GM10248 (cell line): ENCODE data around the gene MMP12.

ENCODE experiments used
- CTCF ChIA-PET: fragments of 300-600 bp; sonication (Branson Sonifier 250); formaldehyde crosslinking; extraction: SDS; loops from one replicate; lab custom pipeline; 2021; ENCODE audit warnings: antibody characterized with exemption; lab: Yijun Ruan, JAX
- POLR2A ChIA-PET: fragments of 350-650 bp; sonication (Branson Sonifier 250); formaldehyde crosslinking; extraction: SDS; loops from one replicate; lab custom pipeline; 2020; ENCODE audit warnings: antibody characterized with exemption; lab: Yijun Ruan, JAX
- DNase-seq: peaks from one replicate; pipeline ENCODE4 v3.0.0; 2012; ENCODE audit errors: extremely low spot score
- TF ChIP-seq, protein P1 (sequence below): IDR thresholded peaks from 2 replicates; pipeline ENCODE4 v1.5.1; 2012; ENCODE audit warnings: mild to moderate bottlenecking, low read depth; ENCODE audit errors: extremely low read depth, missing control alignments, control extremely low read depth

Gene MMP12

DNA sequence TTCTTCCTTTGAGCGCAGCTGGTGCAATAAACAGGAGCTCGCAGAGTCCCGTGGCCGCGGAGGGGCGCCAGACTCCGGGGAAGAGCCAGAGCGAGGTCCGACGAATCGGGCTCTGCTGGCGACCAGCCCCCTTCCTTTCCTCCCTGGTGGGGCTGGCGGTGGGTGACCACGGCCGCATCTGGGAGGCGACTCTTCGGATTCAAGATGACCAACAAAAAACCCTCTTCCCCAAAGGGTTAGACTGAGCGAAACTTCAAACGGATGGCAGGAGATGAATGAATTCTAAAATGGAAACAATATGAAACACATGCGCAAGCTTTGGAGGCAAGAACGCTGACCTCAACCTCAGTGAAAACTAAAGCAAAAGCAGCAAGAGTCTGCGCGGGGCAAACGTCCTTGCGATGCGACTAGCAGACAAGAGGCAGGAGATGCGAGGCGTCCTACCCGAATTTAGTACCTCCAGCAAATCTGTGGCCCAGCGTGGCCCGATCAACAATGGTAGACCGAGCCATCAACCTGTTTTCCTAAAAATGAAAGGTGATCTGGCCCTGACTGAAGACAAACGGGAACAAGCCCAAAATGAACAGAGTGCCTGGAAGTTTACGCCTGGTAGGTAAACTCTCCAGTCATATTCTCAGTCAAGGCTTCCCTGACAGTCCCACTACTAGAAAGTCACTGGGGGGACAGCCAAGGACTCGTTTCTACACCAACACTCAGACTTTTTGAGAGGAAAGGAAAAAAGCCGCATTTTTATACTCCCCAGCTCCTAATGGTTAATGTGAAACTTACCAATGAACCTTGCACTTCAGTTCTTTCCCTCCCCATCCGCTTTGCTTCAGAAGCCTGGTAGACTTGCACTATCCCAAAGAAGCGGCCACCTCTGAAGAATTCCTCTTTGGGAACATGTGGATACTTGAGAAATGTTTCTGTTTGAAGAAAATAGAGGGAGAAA is 43.0 kb downstream of the MMP12 start:
- DNase-seq = peak; percentile 22
- CTCF ChIA-PET = interaction anchor here (1.0 to 1.3 kb wide), 3 partner anchors 103 to 112 kb away, joined by 3 to 4 read pairs (median 3); no protein-coding TSS in a partner anchor
- TF ChIP-seq, protein P1, sequence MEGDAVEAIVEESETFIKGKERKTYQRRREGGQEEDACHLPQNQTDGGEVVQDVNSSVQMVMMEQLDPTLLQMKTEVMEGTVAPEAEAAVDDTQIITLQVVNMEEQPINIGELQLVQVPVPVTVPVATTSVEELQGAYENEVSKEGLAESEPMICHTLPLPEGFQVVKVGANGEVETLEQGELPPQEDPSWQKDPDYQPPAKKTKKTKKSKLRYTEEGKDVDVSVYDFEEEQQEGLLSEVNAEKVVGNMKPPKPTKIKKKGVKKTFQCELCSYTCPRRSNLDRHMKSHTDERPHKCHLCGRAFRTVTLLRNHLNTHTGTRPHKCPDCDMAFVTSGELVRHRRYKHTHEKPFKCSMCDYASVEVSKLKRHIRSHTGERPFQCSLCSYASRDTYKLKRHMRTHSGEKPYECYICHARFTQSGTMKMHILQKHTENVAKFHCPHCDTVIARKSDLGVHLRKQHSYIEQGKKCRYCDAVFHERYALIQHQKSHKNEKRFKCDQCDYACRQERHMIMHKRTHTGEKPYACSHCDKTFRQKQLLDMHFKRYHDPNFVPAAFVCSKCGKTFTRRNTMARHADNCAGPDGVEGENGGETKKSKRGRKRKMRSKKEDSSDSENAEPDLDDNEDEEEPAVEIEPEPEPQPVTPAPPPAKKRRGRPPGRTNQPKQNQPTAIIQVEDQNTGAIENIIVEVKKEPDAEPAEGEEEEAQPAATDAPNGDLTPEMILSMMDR = peak; percentile 28
- POLR2A ChIA-PET = no interaction called here

DNA sequence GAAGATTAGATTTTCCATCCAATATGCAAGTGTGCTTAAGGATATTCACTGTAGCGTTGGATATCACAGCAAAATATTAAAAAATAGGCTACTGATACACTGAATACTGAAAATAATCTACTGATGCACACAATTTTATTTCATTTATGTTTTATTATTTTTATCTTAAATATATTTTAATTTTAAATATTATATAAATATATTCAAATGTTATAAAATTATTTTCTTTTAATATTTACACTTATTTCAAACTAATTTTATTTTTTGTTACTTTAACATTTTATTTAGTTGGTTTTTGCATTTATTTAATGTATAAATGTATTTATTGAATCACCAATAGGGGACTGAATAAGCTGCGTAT is 43.7 kb downstream of the MMP12 start:
- TF ChIP-seq, protein P1 = no peak
- ChIA-PET POLR2A (no interaction called here), CTCF (interaction anchor here (1.0 to 1.3 kb wide), 3 partner anchors 103 to 113 kb away, joined by 3 to 4 read pairs (median 3); no protein-coding TSS in a partner anchor)
- no peak for DNase-seq

DNA sequence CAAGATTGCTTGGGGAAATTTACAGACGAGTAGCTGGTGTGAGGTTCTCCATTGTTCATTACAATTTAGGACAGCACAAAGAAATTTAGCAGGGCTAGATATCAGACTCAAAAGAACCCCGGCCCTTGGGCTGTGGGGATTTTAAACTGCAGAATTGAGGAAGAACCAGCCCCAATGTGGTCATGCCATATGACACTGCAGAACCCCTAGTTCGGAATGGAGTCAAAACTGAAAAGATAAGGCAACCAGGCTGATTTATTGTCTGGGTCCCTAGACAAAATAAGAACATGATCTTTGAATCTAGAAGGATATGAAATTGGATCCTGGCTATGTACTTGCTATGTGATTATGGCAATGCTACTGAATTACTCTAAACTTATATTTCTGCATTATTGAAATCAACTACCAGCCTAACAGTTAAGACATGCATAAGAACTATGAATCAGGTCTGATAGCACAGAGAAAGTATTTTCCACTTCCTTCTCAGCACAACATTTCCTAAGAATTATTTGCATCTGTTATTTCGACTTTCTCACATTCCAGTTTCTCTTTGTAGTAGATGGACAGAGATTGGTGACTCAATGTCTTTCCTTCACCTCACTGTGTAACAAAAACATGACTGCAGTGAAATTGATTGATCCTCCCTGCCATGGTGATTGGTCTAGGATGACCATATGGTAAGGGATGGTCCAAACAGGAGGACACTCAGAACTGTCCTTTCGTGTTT is 44.6 kb downstream of the MMP12 start:
- CTCF ChIA-PET = no interaction called here
- POLR2A ChIA-PET = no interaction called here
- no peak for DNase-seq
- TF ChIP-seq, protein P1 = no peak

DNA sequence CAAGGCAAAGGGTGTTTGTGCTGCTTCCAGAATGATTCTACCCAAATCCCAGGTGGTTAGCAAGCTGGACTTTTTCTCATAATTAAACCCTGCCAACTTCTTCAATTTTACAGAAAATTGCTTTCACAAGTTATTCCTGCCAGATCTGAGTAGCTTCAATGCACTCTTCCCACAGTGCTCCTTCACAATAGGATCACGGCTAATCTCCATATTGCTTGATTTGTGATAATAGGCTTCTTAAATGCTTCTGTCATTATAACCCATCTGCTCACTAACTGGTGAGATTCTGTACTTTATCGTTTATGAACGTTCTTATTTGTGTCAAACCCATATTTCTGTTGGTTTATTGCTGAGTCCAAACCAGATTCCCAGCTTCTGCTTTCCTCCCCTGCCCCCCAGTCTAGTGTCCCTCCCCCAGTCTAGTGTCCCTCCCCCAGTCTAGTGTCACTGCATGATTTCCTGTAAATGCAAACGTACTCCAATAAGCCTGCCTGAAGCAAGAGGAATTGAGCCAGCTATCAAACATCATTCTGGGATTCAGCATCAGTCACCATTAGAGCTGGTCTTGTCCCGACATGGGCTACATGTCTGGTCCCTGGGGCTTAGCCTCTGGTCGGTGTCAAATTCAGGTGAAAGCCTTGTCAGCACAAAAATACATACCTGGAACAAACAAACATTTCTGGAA is 45.3 kb downstream of the MMP12 start:
- DNase-seq = no peak
- POLR2A ChIA-PET = no interaction called here
- TF ChIP-seq, protein P1 = no peak
- CTCF ChIA-PET = no interaction called here

DNA sequence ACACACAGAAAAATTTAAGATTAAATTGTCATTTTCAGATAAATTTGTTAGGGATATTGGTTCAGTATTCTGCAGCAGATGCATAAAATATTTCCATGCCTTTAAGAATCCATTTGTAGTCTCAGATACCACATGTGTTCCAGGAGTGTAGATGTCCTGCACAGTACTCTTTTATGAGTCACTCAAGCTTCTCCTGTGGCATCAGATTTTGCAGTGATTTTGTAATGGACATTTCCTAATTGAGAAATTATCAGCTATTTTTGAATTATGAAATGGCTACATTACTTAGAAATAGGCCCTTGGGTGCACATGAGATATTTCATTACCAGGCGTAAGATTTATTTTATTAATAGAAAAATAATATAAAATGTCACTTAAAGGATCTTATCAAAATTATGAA is 50.2 kb downstream of the MMP12 start:
- TF ChIP-seq, protein P1 = no peak
- DNase-seq = no peak
- POLR2A ChIA-PET = no interaction called here
- CTCF ChIA-PET = interaction anchor here (1.1 kb wide), 1 partner anchor 12 kb away, joined by 3 read pairs; no protein-coding TSS in a partner anchor

DNA sequence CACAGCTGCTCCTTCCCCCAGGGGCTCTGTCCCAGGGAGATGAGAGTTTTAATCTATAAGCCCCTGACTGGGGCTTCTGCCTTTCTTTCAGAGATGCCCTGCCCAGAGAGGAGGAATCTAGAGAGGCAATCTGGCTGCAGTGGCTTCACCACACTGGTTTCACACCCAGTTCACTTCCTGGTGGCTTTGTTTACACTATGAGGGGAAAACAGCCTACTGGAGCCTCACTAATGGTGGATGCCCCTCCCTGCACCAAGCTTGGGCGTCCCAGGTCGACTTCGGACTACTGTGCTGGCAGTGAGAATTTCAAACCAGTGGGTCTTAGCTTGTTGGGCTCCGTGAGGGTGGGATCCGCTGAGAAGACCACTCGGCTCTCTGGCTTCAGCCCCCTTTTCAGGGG is 55.3 kb downstream of the MMP12 start:
- ChIA-PET CTCF (interaction anchor here (1.2 kb wide), 1 partner anchor 9 kb away, joined by 6 read pairs; no protein-coding TSS in a partner anchor), POLR2A (no interaction called here)
- TF ChIP-seq, protein P1 = no peak
- no peak for DNase-seq
